GM21825 (cell line): Measurements from ENCODE around the gene BCKDHB.

Experiments
- ATAC-seq: cut with Tn5 transposase; IDR thresholded peaks from one replicate; pipeline ENCODE4 v1.9.1; 2021; ENCODE audit warnings: mild to moderate bottlenecking, moderate library complexity; ENCODE audit not compliant: unreplicated experiment

The BCKDHB gene

DNA sequence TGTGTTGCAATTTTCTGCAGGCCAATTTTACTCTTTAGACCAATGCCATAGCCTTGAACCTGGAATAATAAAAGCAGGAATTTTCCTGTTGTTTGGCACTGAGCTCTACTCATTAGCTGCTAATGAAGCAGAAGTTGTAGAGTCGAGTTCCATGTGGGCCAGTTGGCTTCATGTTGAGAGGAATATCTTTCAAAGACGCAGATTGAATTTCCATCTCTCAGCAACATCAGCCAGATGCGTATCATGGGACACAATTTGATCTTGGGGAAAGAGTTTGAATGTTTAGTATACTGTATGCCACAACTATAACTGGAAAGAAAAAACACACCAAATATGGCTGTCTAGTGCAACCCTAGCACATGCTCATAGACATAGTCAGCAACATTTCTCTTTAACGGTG, 259.6 kb downstream of the BCKDHB start:
- ATAC-seq = no peak

GRCh38 chr6:80366714-80367113, 260.2 kb downstream of the BCKDHB start:
- no peak for ATAC-seq

- no peak for ATAC-seq
Observed at GRCh38 chr6:80376411-80376810, 269.9 kb downstream of the BCKDHB start.

DNA sequence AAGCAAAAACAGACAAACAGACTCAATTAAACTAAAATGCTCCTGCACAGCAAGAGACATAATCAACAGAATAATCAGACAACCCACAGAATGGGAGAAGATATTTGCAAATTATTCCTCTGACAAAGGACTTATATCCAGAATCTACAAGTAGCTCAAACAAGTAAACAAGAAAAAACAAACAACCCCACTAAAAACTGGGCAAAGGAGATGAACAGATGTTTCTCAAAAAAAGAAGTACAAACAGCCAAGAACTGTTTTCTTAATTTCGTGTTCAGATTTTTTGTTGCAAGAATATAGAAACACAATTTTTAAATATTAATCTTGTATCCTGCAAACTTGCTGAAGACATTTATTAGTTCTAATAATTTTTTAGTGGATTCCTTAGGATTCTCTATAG, 274.1 kb downstream of the BCKDHB start:
- no peak for ATAC-seq

GRCh38 chr6:80382811-80383210, 276.3 kb downstream of the BCKDHB start:
- ATAC-seq = no peak

GRCh38 chr6:80388507-80388906, 282.0 kb downstream of the BCKDHB start:
- ATAC-seq = no peak
